Caco-2 (cell line): Measurements from ENCODE around the gene WDR59. TPM values are rescaled to one million over a fixed set of nuclear protein-coding genes. Genes with fewer than 3 reads are reported as not detected.
"Not testable (repeated sequence)": the region's sequence is repeated elsewhere in the genome, so short reads cannot be mapped to it uniquely, and the experiment has no call there.

ENCODE experiments used
- BruUV-seq: library from RNA; stranded (reverse); fragments of 400-500 nt; replicated peaks from 2 replicates; lab custom pipeline; 2021; lab: Mats Ljungman, UMichigan
- CTCF ChIA-PET: fragments of 300-600 bp; sonication (Branson Sonifier 250); formaldehyde crosslinking; loops from one replicate; lab custom pipeline; 2022; ENCODE audit warnings: antibody characterized with exemption; lab: Charles Lee
- POLR2A ChIA-PET: fragments of 300-600 bp; sonication (Branson Sonifier 250); formaldehyde crosslinking; loops from one replicate; lab custom pipeline; 2022; ENCODE audit warnings: antibody characterized with exemption; lab: Charles Lee
- DNase-seq, 2 experiments: peaks; one replicate each; pipeline versions ENCODE4 v3.0.0 to v3.0.0-alpha.2; 2020 to 2022
- H3K27me3 ChIP-seq: replicated peaks from 2 replicates; pipeline ENCODE4 v1.6.0; 2011; ENCODE audit warnings: low read length; ENCODE audit not compliant: control insufficient read depth, insufficient read depth
- H3K36me3 ChIP-seq: 2 replicates; pipeline ENCODE4 v1.5.1; 2011; ENCODE audit warnings: low read length; ENCODE audit not compliant: control insufficient read depth, insufficient read depth
- H3K4me1 ChIP-seq: fragments of 250-450 bp; sonication (Bioruptor Pico); 2 replicates; pipeline ENCODE4 v1.5.1; 2020; ENCODE audit warnings: mild to moderate bottlenecking
- H3K4me3 ChIP-seq: 2 replicates; pipeline ENCODE4 v1.5.1; 2011; ENCODE audit warnings: low read depth, mild to moderate bottlenecking, control low read depth, low read length
- H3K9me3 ChIP-seq: fragments of 250-450 bp; sonication (Bioruptor Pico); 2 replicates; pipeline ENCODE4 v1.5.1; 2020; ENCODE audit warnings: mild to moderate bottlenecking, moderate library complexity
- H3K27ac Mint-ChIP-seq: one replicate; pipeline ENCODE4 v1.8.0; 2022; ENCODE audit warnings: mixed read lengths; ENCODE audit not compliant: unreplicated experiment
- H3K27me3 Mint-ChIP-seq: one replicate; pipeline ENCODE4 v1.8.0; 2022; ENCODE audit warnings: mixed read lengths; ENCODE audit not compliant: insufficient read depth, unreplicated experiment
- H3K36me3 Mint-ChIP-seq: one replicate; pipeline ENCODE4 v1.8.0; 2022; ENCODE audit warnings: mild to moderate bottlenecking, mixed read lengths; ENCODE audit not compliant: insufficient read depth, unreplicated experiment
- H3K4me1 Mint-ChIP-seq: one replicate; pipeline ENCODE4 v1.8.0; 2022; ENCODE audit warnings: low read depth, mixed read lengths; ENCODE audit not compliant: unreplicated experiment
- H3K4me3 Mint-ChIP-seq: one replicate; pipeline ENCODE4 v1.8.0; 2022; ENCODE audit warnings: mild to moderate bottlenecking, moderate library complexity, mixed read lengths; ENCODE audit not compliant: unreplicated experiment
- H3K9me3 Mint-ChIP-seq: one replicate; pipeline ENCODE4 v1.8.0; 2022; ENCODE audit warnings: mixed read lengths; ENCODE audit not compliant: unreplicated experiment
- CTCF ChIP-seq, 2 experiments: fragments of 200-600 bp in 1 of 2; IDR thresholded peaks; 1 replicate in 1 of 2; 2 replicates in 1 of 2; pipeline versions ENCODE4 v1.5.1 to v1.8.0; 2011 to 2022; ENCODE audit warnings: antibody characterized with exemption in 1 of 2, control low read depth in 1 of 2, inconsistent platforms in 1 of 2, low read depth in 1 of 2, low read length in 1 of 2, mild to moderate bottlenecking in 1 of 2, moderate library complexity in 1 of 2; ENCODE audit not compliant: insufficient read depth in 1 of 2, severe bottlenecking in 1 of 2, unreplicated experiment in 1 of 2
- intact Hi-C: fragments of 100-400 bp; cut with micrococcal nuclease; formaldehyde crosslinking; loops from one replicate; pipeline ENCODE4 v1.10.0; 2022; ENCODE audit not compliant: unreplicated experiment
- total RNA-seq: library from RNA; stranded (reverse); gene quantifications from 2 replicates; pipeline ENCODE4 v1.2.3, GENCODE V29; 2022

The WDR59 gene
- total RNA-seq, 1 experiment from 2014 or later = 148 TPM

DNA sequence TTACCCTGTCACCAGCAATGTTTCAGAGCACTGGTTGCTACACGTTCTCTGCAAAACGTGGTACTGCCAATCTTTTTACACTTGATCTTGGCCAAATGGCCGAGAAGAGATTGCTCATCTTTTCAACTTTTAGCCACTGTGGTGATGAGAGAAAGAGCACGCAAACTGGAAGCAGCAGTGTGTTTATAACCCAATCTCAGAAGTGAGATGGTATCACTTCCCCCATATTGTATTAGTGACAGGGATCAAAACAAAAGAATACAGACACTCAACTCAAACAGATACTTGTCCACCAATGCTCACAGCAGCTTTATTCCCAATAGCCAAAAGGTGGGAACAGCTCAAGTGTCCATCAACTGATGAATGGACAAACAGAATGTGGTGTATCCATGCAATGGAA lies 138.2 kb downstream of the WDR59 start:
- no peak for TF ChIP-seq CTCF (IDR thresholded peaks at IDR 0.05; ENCODE audit: insufficient read depth in 1 of 2, low read depth in 1 of 2, low read length in 1 of 2, severe bottlenecking in 1 of 2, unreplicated experiment in 1 of 2)
- no peaks in the 10 kb centered on the region for H3K4me1 Mint-ChIP-seq
- no peak for DNase-seq
- Histone ChIP-seq H3K36me3 (no peaks in the 10 kb centered on the region), H3K4me1 (peaks cover 5% of the 10 kb centered on the region; the same call in 1 of the 2 replicates), H3K27me3 (no peaks in the 10 kb centered on the region), H3K4me3 (no peak overlapping the region), H3K9me3 (no peaks in the 10 kb centered on the region)
- POLR2A ChIA-PET = no interaction called here
- CTCF ChIA-PET = no interaction called here
- no peak overlapping the region for H3K27ac Mint-ChIP-seq
- H3K4me3 Mint-ChIP-seq = no peak overlapping the region
- no peaks in the 10 kb centered on the region for H3K27me3 Mint-ChIP-seq
- no TSS peak for BruUV-seq
- intact Hi-C loops = no loop called here
- H3K9me3 Mint-ChIP-seq = no peaks in the 10 kb centered on the region
- no peaks in the 10 kb centered on the region for H3K36me3 Mint-ChIP-seq

GRCh38 chr16:74844041-74844980 lies 140.6 kb downstream of the WDR59 start:
- no peak overlapping the region for H3K4me3 ChIP-seq
- no peaks in the 10 kb centered on the region for H3K9me3 ChIP-seq
- intact Hi-C loops = no loop called here
- TF ChIP-seq CTCF (IDR thresholded peaks at IDR 0.05; ENCODE audit: insufficient read depth in 1 of 2, low read depth in 1 of 2, low read length in 1 of 2, severe bottlenecking in 1 of 2, unreplicated experiment in 1 of 2) = no peak
- ChIA-PET CTCF (no interaction called here), POLR2A (no interaction called here)
- Mint-ChIP-seq H3K27me3 (no peaks in the 10 kb centered on the region), H3K9me3 (no peaks in the 10 kb centered on the region), H3K27ac (no peak overlapping the region), H3K36me3 (no peaks in the 10 kb centered on the region), H3K4me1 (no peaks in the 10 kb centered on the region), H3K4me3 (no peak overlapping the region)
- BruUV-seq = TSS peak; percentile 47
- H3K4me1 ChIP-seq = peaks cover 5% of the 10 kb centered on the region; the same call in 1 of the 2 replicates
- H3K36me3 ChIP-seq = no peaks in the 10 kb centered on the region
- no peak for DNase-seq
- H3K27me3 ChIP-seq = no peaks in the 10 kb centered on the region

DNA sequence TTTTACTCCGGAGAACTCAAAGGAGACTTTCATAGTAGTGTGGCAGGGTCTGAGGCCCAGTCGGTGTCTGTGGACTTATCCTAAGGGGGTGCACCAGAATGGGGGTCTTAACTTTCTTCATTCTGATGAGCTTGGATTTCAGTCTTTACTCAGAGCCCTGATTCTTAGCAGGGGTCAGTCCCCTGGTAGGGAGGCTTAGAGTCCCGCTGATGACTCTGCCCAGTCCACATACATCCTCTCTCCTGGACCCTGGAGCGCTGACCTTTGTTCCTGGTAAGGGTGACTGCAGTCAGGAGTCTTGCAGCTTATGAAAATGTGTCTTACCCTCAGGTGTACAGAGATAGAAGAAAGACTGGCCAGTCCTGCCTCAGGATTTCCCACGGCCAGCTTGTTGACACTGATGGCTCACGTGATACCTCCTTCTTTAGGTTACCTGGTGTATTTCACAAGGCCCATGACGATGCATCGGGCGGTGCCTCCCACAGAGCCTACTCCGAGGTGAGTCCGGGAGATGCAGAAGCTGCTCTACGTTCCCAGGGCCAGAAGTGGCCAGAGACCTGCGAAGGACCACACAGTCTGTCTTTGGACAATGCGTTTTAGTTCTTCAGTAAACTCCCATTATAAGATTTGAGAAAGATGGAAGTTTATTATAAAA lies 141.4 kb downstream of the WDR59 start:
- H3K4me1 Mint-ChIP-seq, intact Hi-C loops, H3K4me3 ChIP-seq, POLR2A ChIA-PET, BruUV-seq, H3K27me3 ChIP-seq, H3K4me3 Mint-ChIP-seq, H3K4me1 ChIP-seq, H3K36me3 ChIP-seq, H3K27me3 Mint-ChIP-seq, H3K9me3 Mint-ChIP-seq, H3K9me3 ChIP-seq, H3K36me3 Mint-ChIP-seq, H3K27ac Mint-ChIP-seq: not testable (repeated sequence)
- CTCF ChIA-PET = interaction anchor here (0.6 to 1.4 kb wide), 2 partner anchors 19 to 177 kb away, joined by 3 read pairs; partner anchors contain the start of gene RFWD3
- DNase-seq = peak; percentile 60 to 76
